Fibroblast of pulmonary artery (primary cell): Measurements from ENCODE around the gene IRS1.

Source experiments
- DNase-seq: peaks from one replicate; pipeline ENCODE4 v3.0.0-alpha.2; 2010; ENCODE audit warnings: low read depth
- H3K4me3 ChIP-seq: replicated peaks from 2 replicates; pipeline ENCODE4 v1.5.1; 2011; ENCODE audit warnings: low read depth, mild to moderate bottlenecking, control low read depth, low read length, moderate library complexity
- CTCF ChIP-seq: IDR thresholded peaks from 2 replicates; pipeline ENCODE4 v1.5.1; 2011; ENCODE audit warnings: mild to moderate bottlenecking, control low read depth, low read length, inconsistent platforms; ENCODE audit errors: missing control alignments

IRS1 gene

GRCh38 chr2:226758921-226759640, 40.5 kb downstream of the IRS1 start:
- peak; percentile 80 for DNase-seq
- H3K4me3 ChIP-seq: no peak overlapping the region
- TF ChIP-seq CTCF: no peak

DNA sequence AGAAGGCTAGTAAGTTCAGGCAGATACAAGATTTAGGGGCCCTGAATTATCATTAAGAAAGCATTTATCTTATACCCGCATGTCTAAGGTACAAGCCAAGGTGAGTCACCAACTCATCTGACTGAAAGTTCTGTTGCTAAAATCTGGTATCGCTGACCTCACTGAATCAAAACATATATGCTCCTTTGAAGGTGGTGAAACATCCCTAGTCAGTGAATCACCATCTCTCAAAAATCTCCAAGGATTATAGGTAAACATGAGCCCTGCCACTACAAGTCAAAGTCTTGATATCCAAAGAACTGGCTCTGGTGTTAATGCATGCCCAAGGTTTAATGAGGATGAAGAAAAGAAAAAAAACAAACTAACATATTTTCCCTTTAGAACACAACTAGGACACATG, 43.5 kb downstream of the IRS1 start:
- no peak for TF ChIP-seq CTCF
- H3K4me3 ChIP-seq: no peak overlapping the region
- DNase-seq: peak; percentile 49

- DNase-seq: peak; percentile 11
- TF ChIP-seq CTCF: no peak
- no peak overlapping the region for H3K4me3 ChIP-seq
These were observed 44.0 kb downstream of the IRS1 start for GRCh38 chr2:226755631-226756030.

DNA sequence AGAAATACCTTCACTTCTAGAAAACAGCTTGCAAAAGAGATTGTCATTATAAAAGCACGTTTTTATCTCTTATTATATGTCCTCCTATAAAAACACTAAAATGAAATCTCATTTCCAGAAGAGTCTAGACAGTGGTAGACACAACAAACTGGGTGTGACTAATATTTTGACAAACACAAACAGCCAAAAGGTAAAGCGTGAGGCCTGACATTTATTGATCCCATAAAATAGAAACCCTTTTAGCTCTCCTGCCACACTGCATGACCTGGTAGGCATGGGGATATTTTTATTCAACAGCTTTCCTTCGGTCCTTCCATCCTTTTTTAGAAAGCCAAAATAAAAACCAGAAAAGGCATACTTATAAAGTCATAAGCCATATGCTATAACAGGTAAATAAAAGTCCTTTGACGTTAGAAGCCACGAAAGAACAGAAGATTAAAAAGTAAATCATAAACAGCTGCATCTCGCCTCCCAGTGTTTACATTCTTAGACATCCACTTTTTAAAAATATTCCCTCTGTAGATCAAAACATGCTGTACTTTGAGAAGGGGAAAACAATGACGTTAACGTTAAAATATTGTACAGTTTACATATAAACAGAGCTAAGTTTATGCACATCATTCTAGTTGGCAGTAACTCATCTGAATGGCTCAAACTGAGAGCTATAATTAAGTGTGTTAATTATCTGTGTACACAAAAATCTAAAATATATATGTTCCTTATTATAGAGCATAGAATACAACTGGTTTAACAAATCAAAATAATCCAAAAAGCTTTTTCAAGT, 44.6 kb downstream of the IRS1 start:
- DNase-seq: peak; percentile 31

GRCh38 chr2:226752887-226753286, 46.7 kb downstream of the IRS1 start:
- DNase-seq: no peak
- H3K4me3 ChIP-seq: no peak overlapping the region
- no peak for TF ChIP-seq CTCF

More for the DNA sequence above, 44.6 kb downstream of the IRS1 start:
- H3K4me3 ChIP-seq: no peak overlapping the region
- no peak for TF ChIP-seq CTCF

- DNase-seq: no peak
- no peak for TF ChIP-seq CTCF
- H3K4me3 ChIP-seq: no peak overlapping the region
These were observed 52.3 kb downstream of the IRS1 start for GRCh38 chr2:226747288-226747687.
